Gastroesophageal sphincter (tissue), 3 donors: ENCODE data around the gene SMG7.

Experiments
- CTCF ChIP-seq, 4 experiments: fragments of 200-600 bp in 2 of 4; fragments of 450-650 bp in 2 of 4; sonication (generic) in 1 of 4; IDR thresholded peaks; one replicate each; pipeline ENCODE4 v1.5.1; 2017 to 2019; ENCODE audit warnings: antibody characterized with exemption in 4 of 4, mild to moderate bottlenecking in 2 of 4, moderate library complexity in 2 of 4
- POLR2AphosphoS5 ChIP-seq: sonication (generic); formaldehyde crosslinking; IDR thresholded peaks from one replicate; pipeline ENCODE4 v1.6.1; 2017; ENCODE audit warnings: antibody characterized with exemption

DNA sequence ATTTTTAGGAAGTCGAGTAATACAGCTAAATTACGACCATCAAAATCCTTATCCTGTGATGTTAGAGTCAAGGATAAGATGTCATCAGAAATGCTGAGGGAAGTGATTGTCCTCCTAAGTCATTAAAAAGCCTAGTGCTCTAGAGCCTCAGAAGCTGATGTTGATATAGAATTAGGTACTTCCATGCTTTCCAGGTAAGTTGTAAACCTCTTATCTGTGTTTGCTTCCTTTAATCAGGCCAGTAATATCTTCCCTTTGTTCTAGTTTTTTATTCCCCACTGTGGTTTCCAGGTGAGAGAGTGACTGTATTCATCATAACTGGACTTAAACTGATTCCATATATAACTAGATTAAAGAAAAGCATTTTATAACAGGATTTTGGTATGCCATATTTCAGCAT is 44.4 kb downstream of the SMG7 start:
- TF ChIP-seq POLR2AphosphoS5: no peak
- TF ChIP-seq CTCF (IDR thresholded peaks at IDR 0.05): no peak
